Measurements from ENCODE around the gene TMEM121.

GRCh38 chr14:105480807-105481801 lies 45.3 kb upstream of the TMEM121 start:
- TF ChIP-seq CTCF (IDR thresholded peaks at IDR 0.05; ENCODE audit: insufficient read depth, low read depth, low read length) (peak; percentile 88), EZH2 (IDR thresholded peaks at IDR 0.05; ENCODE audit: insufficient read depth, low read length) (no peak)
